ENCODE results near the gene SOWAHB.

GRCh38 chr4:76883147-76883546, 14.8 kb downstream of the SOWAHB start:
- TF ChIP-seq SP1 (IDR thresholded peaks at IDR 0.05) (no peak), RAD21 (IDR thresholded peaks at IDR 0.05) (no peak), TAF1 (conservative IDR thresholded peaks at IDR 0.05) (no peak), REST (IDR thresholded peaks at IDR 0.05) (no peak), HNF4A (conservative IDR thresholded peaks at IDR 0.05) (no peak), NR2F2 (IDR thresholded peaks at IDR 0.05) (no peak), ZBTB33 (IDR thresholded peaks at IDR 0.05) (no peak), GABPA (IDR thresholded peaks at IDR 0.05 in 1 of 2, conservative IDR thresholded peaks at IDR 0.05 in 1 of 2) (no peak), JUND (IDR thresholded peaks at IDR 0.05) (no peak)
- TF ChIP-seq, protein P1, sequence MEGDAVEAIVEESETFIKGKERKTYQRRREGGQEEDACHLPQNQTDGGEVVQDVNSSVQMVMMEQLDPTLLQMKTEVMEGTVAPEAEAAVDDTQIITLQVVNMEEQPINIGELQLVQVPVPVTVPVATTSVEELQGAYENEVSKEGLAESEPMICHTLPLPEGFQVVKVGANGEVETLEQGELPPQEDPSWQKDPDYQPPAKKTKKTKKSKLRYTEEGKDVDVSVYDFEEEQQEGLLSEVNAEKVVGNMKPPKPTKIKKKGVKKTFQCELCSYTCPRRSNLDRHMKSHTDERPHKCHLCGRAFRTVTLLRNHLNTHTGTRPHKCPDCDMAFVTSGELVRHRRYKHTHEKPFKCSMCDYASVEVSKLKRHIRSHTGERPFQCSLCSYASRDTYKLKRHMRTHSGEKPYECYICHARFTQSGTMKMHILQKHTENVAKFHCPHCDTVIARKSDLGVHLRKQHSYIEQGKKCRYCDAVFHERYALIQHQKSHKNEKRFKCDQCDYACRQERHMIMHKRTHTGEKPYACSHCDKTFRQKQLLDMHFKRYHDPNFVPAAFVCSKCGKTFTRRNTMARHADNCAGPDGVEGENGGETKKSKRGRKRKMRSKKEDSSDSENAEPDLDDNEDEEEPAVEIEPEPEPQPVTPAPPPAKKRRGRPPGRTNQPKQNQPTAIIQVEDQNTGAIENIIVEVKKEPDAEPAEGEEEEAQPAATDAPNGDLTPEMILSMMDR (IDR thresholded peaks at IDR 0.05; ENCODE audit: low read depth, low read length, missing input control): no peak
- TF ChIP-seq, protein P2, sequence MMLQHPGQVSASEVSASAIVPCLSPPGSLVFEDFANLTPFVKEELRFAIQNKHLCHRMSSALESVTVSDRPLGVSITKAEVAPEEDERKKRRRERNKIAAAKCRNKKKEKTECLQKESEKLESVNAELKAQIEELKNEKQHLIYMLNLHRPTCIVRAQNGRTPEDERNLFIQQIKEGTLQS (IDR thresholded peaks at IDR 0.05): no peak
- TF ChIP-seq, protein P3, sequence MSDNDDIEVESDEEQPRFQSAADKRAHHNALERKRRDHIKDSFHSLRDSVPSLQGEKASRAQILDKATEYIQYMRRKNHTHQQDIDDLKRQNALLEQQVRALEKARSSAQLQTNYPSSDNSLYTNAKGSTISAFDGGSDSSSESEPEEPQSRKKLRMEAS (IDR thresholded peaks at IDR 0.05): no peak
